Glutamatergic neuron (in vitro differentiated cells): ENCODE data around the gene FAM174C. TPM values are rescaled to one million over a fixed set of nuclear protein-coding genes. Genes with fewer than 3 reads are reported as not detected.

ENCODE experiments used
- DNase-seq: peaks from one replicate; pipeline ENCODE4 v3.0.0; 2022
- H3K27ac Mint-ChIP-seq: one replicate; pipeline ENCODE4 v1.8.0; 2020; ENCODE audit warnings: mild to moderate bottlenecking, mixed read lengths, inconsistent platforms; ENCODE audit not compliant: unreplicated experiment
- H3K27me3 Mint-ChIP-seq: one replicate; pipeline ENCODE4 v1.8.0; 2020; ENCODE audit warnings: mild to moderate bottlenecking, moderate library complexity, mixed read lengths, inconsistent platforms; ENCODE audit not compliant: unreplicated experiment
- H3K36me3 Mint-ChIP-seq: one replicate; pipeline ENCODE4 v1.8.0; 2020; ENCODE audit warnings: mild to moderate bottlenecking, mixed read lengths, inconsistent platforms; ENCODE audit not compliant: unreplicated experiment
- H3K4me1 Mint-ChIP-seq: one replicate; pipeline ENCODE4 v1.8.0; 2020; ENCODE audit warnings: mild to moderate bottlenecking, low read depth, mixed read lengths, inconsistent platforms; ENCODE audit not compliant: unreplicated experiment
- H3K4me3 Mint-ChIP-seq: one replicate; pipeline ENCODE4 v1.8.0; 2020; ENCODE audit warnings: mild to moderate bottlenecking, mixed read lengths, inconsistent platforms; ENCODE audit not compliant: unreplicated experiment
- H3K9me3 Mint-ChIP-seq: one replicate; pipeline ENCODE4 v1.8.0; 2020; ENCODE audit warnings: mild to moderate bottlenecking, moderate library complexity, mixed read lengths, inconsistent platforms; ENCODE audit not compliant: unreplicated experiment
- CTCF ChIP-seq: fragments of 200-600 bp; sonication (generic); IDR thresholded peaks from one replicate; pipeline ENCODE4 v1.5.0; 2021; ENCODE audit not compliant: partially characterized antibody, unreplicated experiment
- total RNA-seq: library from RNA; stranded (reverse); fragmentation: NEBNext Ultra II Directional; extraction: Animal tissue kit (Norgen Biotek cat#: 25700); gene quantifications from one replicate; pipeline ENCODE4 v1.2.1, GENCODE V29; 2021; ENCODE audit not compliant: unreplicated experiment

The FAM174C gene
- total RNA-seq, 1 donor from 2014 or later: 17.3 TPM

- DNase-seq: no peak
- Mint-ChIP-seq H3K9me3 (peaks cover 22% of the 10 kb centered on the region), H3K4me1 (peaks cover 35% of the 10 kb centered on the region), H3K4me3 (peak overlapping the region; percentile 89), H3K36me3 (no peaks in the 10 kb centered on the region), H3K27ac (peak overlapping the region; percentile 73), H3K27me3 (peaks cover 20% of the 10 kb centered on the region)
- no peak for TF ChIP-seq CTCF
Measured at GRCh38 chr19:1270854-1271527, 4.3 kb upstream of the FAM174C start.

- H3K4me3 Mint-ChIP-seq: peak overlapping the region; percentile 89
- no peak for TF ChIP-seq CTCF
- H3K36me3 Mint-ChIP-seq: no peaks in the 10 kb centered on the region
- H3K4me1 Mint-ChIP-seq: peaks cover 34% of the 10 kb centered on the region
- DNase-seq: no peak
- H3K27ac Mint-ChIP-seq: peak overlapping the region; percentile 55
- peaks cover 22% of the 10 kb centered on the region for H3K9me3 Mint-ChIP-seq
- peaks cover 20% of the 10 kb centered on the region for H3K27me3 Mint-ChIP-seq
Measured at GRCh38 chr19:1271528-1272422, 3.6 kb upstream of the FAM174C start.

- H3K27me3 Mint-ChIP-seq: peaks cover 20% of the 10 kb centered on the region
- H3K4me3 Mint-ChIP-seq: peak overlapping the region; percentile 71
- H3K27ac Mint-ChIP-seq: peak overlapping the region; percentile 75
- TF ChIP-seq CTCF: no peak
- DNase-seq: no peak
- H3K36me3 Mint-ChIP-seq: no peaks in the 10 kb centered on the region
- peaks cover 30% of the 10 kb centered on the region for H3K4me1 Mint-ChIP-seq
- H3K9me3 Mint-ChIP-seq: peaks cover 22% of the 10 kb centered on the region
Measured at GRCh38 chr19:1272423-1273262, 2.7 kb upstream of the FAM174C start.

- Mint-ChIP-seq H3K4me3 (peak overlapping the region; percentile 71), H3K27ac (peak overlapping the region; percentile 76), H3K27me3 (peaks cover 20% of the 10 kb centered on the region), H3K9me3 (peaks cover 22% of the 10 kb centered on the region), H3K36me3 (no peaks in the 10 kb centered on the region), H3K4me1 (peaks cover 30% of the 10 kb centered on the region)
- TF ChIP-seq CTCF: no peak
- DNase-seq: no peak
Measured at GRCh38 chr19:1273263-1274041, 1.9 kb upstream of the FAM174C start.
